Gastrocnemius medialis (tissue), 4 donors: ENCODE results near the gene DNAJC18.

Experiments used
- POLR2A ChIP-seq, 2 donors: fragments of 450-650 bp; IDR thresholded peaks; one replicate each; pipeline ENCODE4 v1.6.1; 2017; ENCODE audit warnings: antibody characterized with exemption in 2 of 2, mild to moderate bottlenecking in 2 of 2, moderate library complexity in 2 of 2
- TF ChIP-seq, protein P1 (sequence below), 5 experiments: fragments of 450-650 bp in 3 of 5; fragments of 200-600 bp in 2 of 5; sonication (generic) in 2 of 5; IDR thresholded peaks in 4 of 5; conservative IDR thresholded peaks in 1 of 5; 1 replicate in 4 of 5; 2 replicates in 1 of 5; pipeline ENCODE4 v1.5.1; 2016 to 2019; ENCODE audit warnings: antibody characterized with exemption in 5 of 5, mild to moderate bottlenecking in 3 of 5, moderate library complexity in 3 of 5

DNA sequence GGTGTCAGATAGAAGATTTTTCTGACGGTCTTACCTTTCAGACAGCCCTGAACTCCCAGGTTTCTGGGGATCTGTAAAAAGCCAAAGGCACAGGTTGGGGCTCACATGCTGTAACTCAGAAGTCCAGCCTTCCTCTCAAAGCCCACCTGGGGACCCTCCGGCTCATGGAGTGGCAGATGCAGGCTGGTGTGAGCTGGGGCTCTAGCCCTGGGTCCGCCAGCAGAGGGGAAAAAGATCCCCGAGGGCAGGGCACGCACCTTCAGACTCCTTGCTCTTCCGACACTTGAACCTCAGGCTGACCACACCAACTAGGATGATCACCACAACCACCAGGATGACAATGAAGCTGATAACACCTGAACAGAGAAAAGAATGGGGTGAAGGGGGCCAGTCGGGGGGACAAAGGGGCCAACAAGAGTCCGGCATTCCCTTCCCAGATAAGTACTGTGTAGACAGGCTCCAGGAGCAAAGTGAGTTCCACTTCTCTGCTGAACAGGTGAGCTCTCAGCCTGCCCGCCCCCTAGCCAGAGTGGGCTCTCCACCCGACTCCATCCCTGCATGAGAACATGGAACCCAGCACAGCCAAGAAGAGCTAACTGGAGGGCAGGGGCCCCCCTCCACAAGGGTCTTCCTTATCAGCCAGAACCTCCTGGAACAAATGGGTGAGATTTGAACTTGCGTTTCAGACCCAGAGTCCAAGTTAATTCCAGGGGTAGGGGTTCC is 15.4 kb upstream of the DNAJC18 start:
- TF ChIP-seq POLR2A (IDR thresholded peaks at IDR 0.05): no peak
- TF ChIP-seq, protein P1, sequence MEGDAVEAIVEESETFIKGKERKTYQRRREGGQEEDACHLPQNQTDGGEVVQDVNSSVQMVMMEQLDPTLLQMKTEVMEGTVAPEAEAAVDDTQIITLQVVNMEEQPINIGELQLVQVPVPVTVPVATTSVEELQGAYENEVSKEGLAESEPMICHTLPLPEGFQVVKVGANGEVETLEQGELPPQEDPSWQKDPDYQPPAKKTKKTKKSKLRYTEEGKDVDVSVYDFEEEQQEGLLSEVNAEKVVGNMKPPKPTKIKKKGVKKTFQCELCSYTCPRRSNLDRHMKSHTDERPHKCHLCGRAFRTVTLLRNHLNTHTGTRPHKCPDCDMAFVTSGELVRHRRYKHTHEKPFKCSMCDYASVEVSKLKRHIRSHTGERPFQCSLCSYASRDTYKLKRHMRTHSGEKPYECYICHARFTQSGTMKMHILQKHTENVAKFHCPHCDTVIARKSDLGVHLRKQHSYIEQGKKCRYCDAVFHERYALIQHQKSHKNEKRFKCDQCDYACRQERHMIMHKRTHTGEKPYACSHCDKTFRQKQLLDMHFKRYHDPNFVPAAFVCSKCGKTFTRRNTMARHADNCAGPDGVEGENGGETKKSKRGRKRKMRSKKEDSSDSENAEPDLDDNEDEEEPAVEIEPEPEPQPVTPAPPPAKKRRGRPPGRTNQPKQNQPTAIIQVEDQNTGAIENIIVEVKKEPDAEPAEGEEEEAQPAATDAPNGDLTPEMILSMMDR (IDR thresholded peaks at IDR 0.05 in 4 of 5, conservative IDR thresholded peaks at IDR 0.05 in 1 of 5): no peak
